ENCODE results near the gene SOAT1. TPM values are rescaled to one million over a fixed set of nuclear protein-coding genes. Genes with fewer than 3 reads are reported as not detected.

The SOAT1 gene
- polyA plus RNA-seq, 1 of the 3 experiments (the other 2 are of a cell fraction), result 8.1 TPM

DNA sequence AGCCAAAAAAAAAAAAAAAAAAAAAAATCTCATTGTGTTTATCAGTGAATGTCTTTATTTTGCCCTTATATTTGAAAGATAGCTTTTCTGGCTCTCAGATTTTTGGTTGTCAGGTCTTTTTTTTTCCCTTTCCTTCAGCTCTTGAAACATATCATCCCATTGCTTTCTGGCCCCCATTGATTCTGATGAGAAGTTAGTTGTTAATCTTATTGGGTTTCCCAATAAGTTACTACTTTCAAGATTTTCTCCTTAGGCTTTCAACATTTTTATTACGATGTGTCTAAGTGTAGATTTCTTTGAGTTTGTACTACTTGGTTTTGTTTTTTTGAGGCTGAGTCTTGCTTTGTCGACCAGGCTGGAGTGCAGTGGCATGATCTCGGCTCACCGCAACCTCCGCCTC, 14.7 kb upstream of the SOAT1 start (continued):
- TF ChIP-seq, protein P1, sequence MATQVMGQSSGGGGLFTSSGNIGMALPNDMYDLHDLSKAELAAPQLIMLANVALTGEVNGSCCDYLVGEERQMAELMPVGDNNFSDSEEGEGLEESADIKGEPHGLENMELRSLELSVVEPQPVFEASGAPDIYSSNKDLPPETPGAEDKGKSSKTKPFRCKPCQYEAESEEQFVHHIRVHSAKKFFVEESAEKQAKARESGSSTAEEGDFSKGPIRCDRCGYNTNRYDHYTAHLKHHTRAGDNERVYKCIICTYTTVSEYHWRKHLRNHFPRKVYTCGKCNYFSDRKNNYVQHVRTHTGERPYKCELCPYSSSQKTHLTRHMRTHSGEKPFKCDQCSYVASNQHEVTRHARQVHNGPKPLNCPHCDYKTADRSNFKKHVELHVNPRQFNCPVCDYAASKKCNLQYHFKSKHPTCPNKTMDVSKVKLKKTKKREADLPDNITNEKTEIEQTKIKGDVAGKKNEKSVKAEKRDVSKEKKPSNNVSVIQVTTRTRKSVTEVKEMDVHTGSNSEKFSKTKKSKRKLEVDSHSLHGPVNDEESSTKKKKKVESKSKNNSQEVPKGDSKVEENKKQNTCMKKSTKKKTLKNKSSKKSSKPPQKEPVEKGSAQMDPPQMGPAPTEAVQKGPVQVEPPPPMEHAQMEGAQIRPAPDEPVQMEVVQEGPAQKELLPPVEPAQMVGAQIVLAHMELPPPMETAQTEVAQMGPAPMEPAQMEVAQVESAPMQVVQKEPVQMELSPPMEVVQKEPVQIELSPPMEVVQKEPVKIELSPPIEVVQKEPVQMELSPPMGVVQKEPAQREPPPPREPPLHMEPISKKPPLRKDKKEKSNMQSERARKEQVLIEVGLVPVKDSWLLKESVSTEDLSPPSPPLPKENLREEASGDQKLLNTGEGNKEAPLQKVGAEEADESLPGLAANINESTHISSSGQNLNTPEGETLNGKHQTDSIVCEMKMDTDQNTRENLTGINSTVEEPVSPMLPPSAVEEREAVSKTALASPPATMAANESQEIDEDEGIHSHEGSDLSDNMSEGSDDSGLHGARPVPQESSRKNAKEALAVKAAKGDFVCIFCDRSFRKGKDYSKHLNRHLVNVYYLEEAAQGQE (IDR thresholded peaks at IDR 0.05; ENCODE audit: low read depth, low read length), result no peak
- no peak for TF ChIP-seq NFIC (IDR thresholded peaks at IDR 0.05; ENCODE audit: borderline replicate concordance)
- no peak for TF ChIP-seq ELF1 (IDR thresholded peaks at IDR 0.05)
- no peak for TF ChIP-seq CHD2 (IDR thresholded peaks at IDR 0.05; ENCODE audit: low read length, partially characterized antibody)
- no peak for TF ChIP-seq YY1 (IDR thresholded peaks at IDR 0.05; ENCODE audit: low read depth)
- TF ChIP-seq RAD21 (IDR thresholded peaks at IDR 0.05; ENCODE audit: low read length), result no peak

DNA sequence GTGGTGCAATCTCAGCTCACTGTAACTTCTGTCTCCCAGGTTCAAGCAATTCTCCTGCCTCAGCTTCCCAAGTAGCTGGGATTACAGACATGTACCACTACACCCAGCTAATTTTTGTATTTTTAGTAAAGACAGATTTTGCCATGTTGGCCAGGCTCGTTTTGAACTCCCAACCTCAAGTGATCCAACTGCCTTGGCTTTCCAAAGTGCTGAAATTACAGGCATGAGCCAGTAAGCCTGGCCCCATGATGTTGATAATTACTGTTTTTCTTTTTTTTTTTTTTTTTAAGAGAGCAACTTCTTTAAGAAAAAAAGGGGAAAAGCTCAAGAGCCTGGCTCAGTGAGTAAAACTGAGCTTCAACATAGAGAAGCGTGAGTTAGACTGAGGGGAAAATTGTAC, 9.6 kb upstream of the SOAT1 start:
- no peaks in the 10 kb centered on the region for H3K9me2 ChIP-seq
- no peak overlapping the region for H3K27ac ChIP-seq (ENCODE audit: low read depth in 2 of 2, low read length in 1 of 2)
- no peaks in the 10 kb centered on the region for H3K4me1 ChIP-seq (ENCODE audit: control insufficient read depth in 1 of 2, insufficient read depth in 2 of 2, low read depth in 1 of 2, low read length in 1 of 2)
- H3K4me3 ChIP-seq (ENCODE audit: low read depth in 2 of 2, low read length in 1 of 2), result no peak overlapping the region
- no peaks in the 10 kb centered on the region for H3F3A ChIP-seq (replicated peaks; ENCODE audit: insufficient read depth)
- H3K9me3 ChIP-seq, result no peaks in the 10 kb centered on the region
- no peaks in the 10 kb centered on the region for H3K36me3 ChIP-seq (replicated peaks in 1 of 2; ENCODE audit: control insufficient read depth in 1 of 2, insufficient read depth in 2 of 2, low read length in 1 of 2)
- DNase-seq, result no peak
- no peak overlapping the region for H2AFZ ChIP-seq (ENCODE audit: low read depth)
- no peaks in the 10 kb centered on the region for H3K79me2 ChIP-seq (ENCODE audit: insufficient read depth)
- no peak overlapping the region for H3K9ac ChIP-seq
- TF ChIP-seq MEF2A (IDR thresholded peaks at IDR 0.05; ENCODE audit: borderline replicate concordance, low read depth) (no peak), NFIC (IDR thresholded peaks at IDR 0.05; ENCODE audit: borderline replicate concordance) (no peak), ZBTB33 (IDR thresholded peaks at IDR 0.05; ENCODE audit: borderline replicate concordance, low read depth) (no peak)
- TF ChIP-seq, protein P1 (IDR thresholded peaks at IDR 0.05; ENCODE audit: low read depth, low read length), result peak; percentile 72
- no peak overlapping the region for H3K4me2 ChIP-seq
- WGBS (ENCODE audit: low lambda C conversion rate), result 77% methylated on average over 2 of the region's 2 CpGs
- H4K20me1 ChIP-seq (ENCODE audit: insufficient read depth), result no peaks in the 10 kb centered on the region
- no peaks in the 10 kb centered on the region for H3K27me3 ChIP-seq (ENCODE audit: insufficient read depth)
- POLR2A ChIA-PET, result no interaction called here
- CTCF ChIA-PET, result interaction anchor here (0.8 to 1.4 kb wide), 2 partner anchors 9 to 281 kb away, joined by 3 to 7 read pairs; partner anchors contain the start of gene SOAT1

Measured in SK-N-SH (cell line).